Thymus (tissue), 11 donors: ENCODE data around the gene HTR4. TPM values are rescaled to one million over a fixed set of nuclear protein-coding genes. Genes with fewer than 3 reads are reported as not detected.

Experiments used
- DNase-seq, 9 donors: peaks; one replicate each; pipeline ENCODE4 v3.0.0-alpha.2; 2013; ENCODE audit warnings: low spot score in 9 of 9, low read depth in 6 of 9, missing footprints in 1 of 9
- H3K27ac ChIP-seq, 2 donors: one replicate each; pipeline ENCODE4 v1.5.1; 2013; ENCODE audit warnings: control low read depth in 1 of 2, low read depth in 1 of 2, low read length in 1 of 2, mild to moderate bottlenecking in 1 of 2, moderate library complexity in 1 of 2
- H3K27me3 ChIP-seq, 2 donors: one replicate each; pipeline ENCODE4 v1.5.1; 2013; ENCODE audit warnings: low read length in 1 of 2; ENCODE audit not compliant: control insufficient read depth in 2 of 2, insufficient read depth in 1 of 2
- H3K36me3 ChIP-seq, 2 donors: one replicate each; pipeline ENCODE4 v1.5.1; 2013; ENCODE audit warnings: low read length in 1 of 2, mild to moderate bottlenecking in 1 of 2, moderate library complexity in 1 of 2; ENCODE audit not compliant: control insufficient read depth in 2 of 2, insufficient read depth in 2 of 2
- H3K4me1 ChIP-seq, 2 donors: one replicate each; pipeline ENCODE4 v1.5.1; 2013; ENCODE audit warnings: low read length in 2 of 2; ENCODE audit not compliant: control insufficient read depth in 2 of 2, insufficient read depth in 2 of 2
- H3K4me3 ChIP-seq, 2 donors: one replicate each; pipeline ENCODE4 v1.5.1; 2013; ENCODE audit warnings: low read length in 2 of 2, control low read depth in 1 of 2, mild to moderate bottlenecking in 1 of 2
- H3K9me3 ChIP-seq, 2 donors: one replicate each; pipeline ENCODE4 v1.5.1; 2013; ENCODE audit warnings: low read length in 1 of 2, mild to moderate bottlenecking in 1 of 2; ENCODE audit not compliant: control insufficient read depth in 2 of 2, insufficient read depth in 1 of 2
- WGBS: extraction: QIAGEN DNeasy Blood & Tissue Kit; methylation state at CpG from one replicate; pipeline ENCODE4 v1.1.7; 2013; 5-methylcytosine and 5-hydroxymethylcytosine counted together
- polyA plus RNA-seq: library from polyadenylated mRNA; stranded (reverse); fragments of 200-250 nt; gene quantifications from one replicate; pipeline ENCODE4 v1.2.3, GENCODE V29; 2013
- total RNA-seq: library from RNA; stranded (reverse); fragments of 120-200 nt; gene quantifications from one replicate; pipeline ENCODE4 v1.2.4, GENCODE V29; 2013
- donor health status: healthy.

Gene HTR4
- total and polyA plus RNA-seq, 2 donors = 0.05 TPM; not detected in 1

DNA sequence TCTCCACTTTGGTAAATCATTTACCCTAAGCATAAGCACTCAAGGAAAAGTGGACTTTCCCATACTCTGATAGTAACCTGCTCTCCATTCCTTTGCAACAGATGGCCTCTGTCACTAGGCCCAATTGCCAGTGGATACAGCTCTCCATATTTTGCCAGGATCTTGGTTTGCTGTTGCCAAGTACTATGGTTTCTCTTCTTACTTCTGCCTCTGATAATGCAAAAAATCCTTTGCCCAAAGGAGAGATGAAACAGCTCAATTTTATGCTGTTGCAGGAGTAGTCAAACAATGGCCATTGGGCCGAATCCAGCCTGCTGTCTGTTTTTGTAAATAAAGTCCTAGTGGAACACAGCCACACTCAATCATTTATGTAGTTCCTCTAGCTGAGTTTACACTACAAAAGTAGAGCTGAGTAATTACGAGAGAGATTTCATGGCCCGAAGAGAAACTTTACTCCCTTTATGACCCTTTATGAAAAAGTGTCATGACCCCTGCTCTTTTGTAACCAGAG is 92.5 kb downstream of the HTR4 start:
- Histone ChIP-seq H3K9me3 (no peaks in the 10 kb centered on the region), H3K4me3 (no peak overlapping the region), H3K36me3 (no peaks in the 10 kb centered on the region), H3K27ac (no peak overlapping the region), H3K4me1 (no peaks in the 10 kb centered on the region), H3K27me3 (no peaks in the 10 kb centered on the region)
- WGBS = 86% methylated on average over 3 of the region's 3 CpGs
- DNase-seq = no peak

GRCh38 chr5:148559461-148559860 is 94.9 kb downstream of the HTR4 start:
- 73% methylated on average over 4 of the region's 4 CpGs for WGBS
- no peaks in the 10 kb centered on the region for H3K4me1 ChIP-seq
- H3K36me3 ChIP-seq = no peaks in the 10 kb centered on the region
- H3K4me3 ChIP-seq = no peak overlapping the region
- no peak for DNase-seq
- H3K27me3 ChIP-seq = no peaks in the 10 kb centered on the region
- H3K27ac ChIP-seq = no peak overlapping the region
- no peaks in the 10 kb centered on the region for H3K9me3 ChIP-seq

- DNase-seq = no peak
- Histone ChIP-seq H3K9me3 (no peaks in the 10 kb centered on the region), H3K4me3 (no peak overlapping the region), H3K36me3 (no peaks in the 10 kb centered on the region), H3K27ac (no peak overlapping the region), H3K27me3 (no peaks in the 10 kb centered on the region), H3K4me1 (no peaks in the 10 kb centered on the region)
- WGBS = 95% methylated on average over 2 of the region's 2 CpGs
Observed at GRCh38 chr5:148558892-148559291, 95.4 kb downstream of the HTR4 start.

DNA sequence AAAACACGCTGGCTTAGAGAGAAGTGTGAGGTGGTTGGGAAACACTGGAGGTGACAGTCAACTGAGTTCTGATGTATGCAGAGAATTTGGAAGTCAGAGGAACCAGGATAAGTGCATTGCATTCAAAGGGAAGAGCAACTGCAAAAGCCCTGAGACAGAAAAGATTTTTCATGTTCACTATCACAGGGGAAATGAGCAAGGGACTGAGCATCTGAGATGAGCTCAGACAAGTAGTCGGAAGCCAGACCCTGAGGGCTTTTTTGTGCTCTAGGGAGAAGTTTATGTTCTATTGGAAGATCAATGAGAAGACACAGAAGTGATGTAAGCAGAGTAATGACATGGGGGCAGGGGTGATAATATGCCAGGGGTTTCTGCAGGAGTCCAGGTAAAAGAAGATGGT is 97.5 kb downstream of the HTR4 start:
- no peak overlapping the region for H3K4me3 ChIP-seq
- H3K9me3 ChIP-seq = no peaks in the 10 kb centered on the region
- no peaks in the 10 kb centered on the region for H3K27me3 ChIP-seq
- no peak overlapping the region for H3K27ac ChIP-seq
- 87% methylated on average over 2 of the region's 2 CpGs for WGBS
- no peaks in the 10 kb centered on the region for H3K36me3 ChIP-seq
- H3K4me1 ChIP-seq = no peaks in the 10 kb centered on the region
- DNase-seq = no peak

GRCh38 chr5:148554621-148555020 is 99.7 kb downstream of the HTR4 start:
- Histone ChIP-seq H3K27ac (no peak overlapping the region), H3K27me3 (no peaks in the 10 kb centered on the region), H3K9me3 (no peaks in the 10 kb centered on the region), H3K36me3 (no peaks in the 10 kb centered on the region), H3K4me1 (no peaks in the 10 kb centered on the region), H3K4me3 (no peak overlapping the region)
- 88% methylated on average over 2 of the region's 2 CpGs for WGBS
- DNase-seq = no peak

DNA sequence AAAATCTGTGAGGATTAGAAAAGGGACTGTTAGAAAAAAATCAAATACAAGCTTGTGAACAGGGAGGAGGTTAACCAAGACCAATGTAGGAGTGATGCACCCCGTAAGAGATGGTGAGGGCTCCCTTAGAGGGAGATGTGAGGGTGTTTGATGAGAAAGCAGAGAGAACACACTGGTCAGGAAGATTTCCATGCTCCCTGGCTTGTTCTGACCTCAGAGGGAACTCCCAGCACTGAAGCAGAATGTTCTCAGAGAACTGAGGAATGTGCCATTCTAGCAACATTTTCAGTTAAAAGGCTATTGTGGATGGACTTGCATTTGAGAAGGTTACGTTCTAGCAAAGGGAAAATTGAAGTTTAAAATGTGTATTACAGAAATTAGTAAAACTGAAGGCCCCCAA is 110.6 kb downstream of the HTR4 start:
- Histone ChIP-seq H3K9me3 (no peaks in the 10 kb centered on the region), H3K4me3 (no peak overlapping the region), H3K27ac (no peak overlapping the region), H3K4me1 (no peaks in the 10 kb centered on the region), H3K36me3 (no peaks in the 10 kb centered on the region), H3K27me3 (no peaks in the 10 kb centered on the region)
- DNase-seq = no peak
- WGBS = 81% methylated on average over 2 of the region's 2 CpGs

- WGBS = 92% methylated on average over 1 of the region's 1 CpG
- no peak overlapping the region for H3K27ac ChIP-seq
- H3K27me3 ChIP-seq = no peaks in the 10 kb centered on the region
- no peak for DNase-seq
- H3K4me1 ChIP-seq = no peaks in the 10 kb centered on the region
- no peak overlapping the region for H3K4me3 ChIP-seq
- no peaks in the 10 kb centered on the region for H3K36me3 ChIP-seq
- no peaks in the 10 kb centered on the region for H3K9me3 ChIP-seq
Observed at GRCh38 chr5:148542812-148543211, 111.5 kb downstream of the HTR4 start.

DNA sequence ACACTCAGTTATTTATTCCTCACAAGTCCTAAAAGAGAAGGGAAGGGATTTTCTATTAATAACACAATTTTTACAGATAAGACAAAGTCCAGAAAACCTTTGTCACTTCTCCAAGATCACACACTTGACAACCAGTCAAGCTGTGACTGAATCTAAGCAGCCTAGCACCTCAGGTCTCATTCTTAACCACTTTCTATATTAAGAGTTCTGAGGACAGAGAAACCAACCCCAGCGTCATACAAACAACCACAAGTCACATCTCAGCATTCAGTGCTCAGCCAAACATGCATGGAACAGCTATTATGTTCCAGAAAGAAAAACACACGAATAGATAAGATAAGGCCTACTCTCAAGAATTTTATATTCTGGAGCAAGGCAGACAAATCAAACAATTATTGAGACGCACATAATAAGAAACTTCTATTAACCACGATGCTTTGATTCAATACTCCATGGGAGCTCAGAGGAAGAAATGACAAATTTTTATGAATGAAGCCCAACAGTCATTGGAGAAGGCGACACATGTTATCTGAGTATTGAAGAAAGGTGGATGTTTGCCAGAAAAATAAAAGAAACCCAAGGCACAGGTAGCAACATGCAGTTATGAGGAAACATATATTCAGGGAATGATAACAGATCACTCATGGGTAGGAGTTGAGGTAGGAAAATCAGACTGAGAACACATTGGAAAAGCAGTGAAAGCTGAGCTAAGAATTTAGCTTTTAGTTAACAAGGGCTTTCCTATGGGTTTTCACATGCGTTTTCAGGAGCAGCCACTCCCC is 113.1 kb downstream of the HTR4 start:
- WGBS = 90% methylated on average over 6 of the region's 6 CpGs
- no peak overlapping the region for H3K4me3 ChIP-seq
- no peak overlapping the region for H3K27ac ChIP-seq
- no peaks in the 10 kb centered on the region for H3K4me1 ChIP-seq
- DNase-seq = no peak
- no peaks in the 10 kb centered on the region for H3K27me3 ChIP-seq
- H3K36me3 ChIP-seq = no peaks in the 10 kb centered on the region
- H3K9me3 ChIP-seq = no peaks in the 10 kb centered on the region

DNA sequence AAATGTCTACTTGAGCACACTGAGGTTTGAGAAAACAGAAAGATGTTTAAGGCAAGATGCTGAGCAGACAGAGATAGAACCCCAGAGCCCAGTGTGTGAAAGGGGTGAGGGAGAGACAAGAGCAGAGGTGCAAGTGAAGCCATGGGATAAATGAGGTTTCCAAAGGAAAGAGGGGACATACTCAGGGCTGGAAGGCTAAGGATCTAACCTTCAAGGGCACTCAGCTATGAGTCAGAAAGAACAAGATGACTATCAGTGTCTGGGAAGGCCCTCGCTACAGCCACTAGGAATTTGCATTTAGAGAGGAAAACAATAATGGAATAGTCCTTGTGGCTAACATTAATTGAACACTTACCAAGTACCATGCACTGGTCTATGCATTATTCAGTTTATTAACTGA is 113.7 kb downstream of the HTR4 start:
- H3K27me3 ChIP-seq = no peaks in the 10 kb centered on the region
- WGBS = 96% methylated on average over 1 of the region's 1 CpG
- H3K4me3 ChIP-seq = no peak overlapping the region
- no peak overlapping the region for H3K27ac ChIP-seq
- H3K4me1 ChIP-seq = no peaks in the 10 kb centered on the region
- no peak for DNase-seq
- no peaks in the 10 kb centered on the region for H3K9me3 ChIP-seq
- H3K36me3 ChIP-seq = no peaks in the 10 kb centered on the region
